OCI-LY3 (cell line): ENCODE measurements around the gene PRPF38A.

ENCODE experiments used
- H2AFZ ChIP-seq: fragments of 200-600, 300-600 bp; shearing (Covaris generic); 2 replicates; pipeline ENCODE4 v1.6.0; 2014; ENCODE audit warnings: antibody characterized with exemption, low read depth, low read length
- H3K27ac ChIP-seq: fragments of 200-600, 300-600 bp; sonication (generic); 2 replicates; pipeline ENCODE4 v1.5.1; 2014; ENCODE audit warnings: mild to moderate bottlenecking, low read length, moderate library complexity, mixed read lengths
- H3K27me3 ChIP-seq: fragments of 200-600, 300-600 bp; sonication (generic); 2 replicates; pipeline ENCODE4 v1.6.1; 2014; ENCODE audit warnings: low read depth, low read length, mixed read lengths
- H3K36me3 ChIP-seq: fragments of 200-600, 300-600 bp; sonication (generic); replicated peaks from 2 replicates; pipeline ENCODE3; 2014; ENCODE audit warnings: low read depth, low read length, mixed read lengths
- H3K4me1 ChIP-seq: fragments of 300-600, 200-600 bp; sonication (generic); 2 replicates; pipeline ENCODE4 v1.6.1; 2014; ENCODE audit warnings: low read length, mixed read lengths
- H3K4me2 ChIP-seq: fragments of 200-600, 300-600 bp; sonication (generic); 2 replicates; pipeline ENCODE4 v1.6.1; 2014; ENCODE audit warnings: low read length, mixed read lengths
- H3K4me3 ChIP-seq: fragments of 300-600, 200-600 bp; sonication (generic); 2 replicates; pipeline ENCODE4 v1.5.1; 2014; ENCODE audit warnings: antibody characterized with exemption, mild to moderate bottlenecking, low read length, moderate library complexity
- H3K79me2 ChIP-seq: fragments of 300-600, 200-600 bp; shearing (Covaris generic); 2 replicates; pipeline ENCODE4 v1.6.1; 2014; ENCODE audit warnings: mild to moderate bottlenecking, low read length, mixed read lengths
- H3K9ac ChIP-seq: fragments of 300-600, 200-600 bp; shearing (Covaris generic); 2 replicates; pipeline ENCODE4 v1.6.0; 2014; ENCODE audit warnings: mild to moderate bottlenecking, low read length, moderate library complexity
- H3K9me3 ChIP-seq: fragments of 200-600, 300-600 bp; shearing (Covaris generic); 2 replicates; pipeline ENCODE4 v1.6.1; 2014; ENCODE audit warnings: low read length, mixed read lengths; ENCODE audit not compliant: insufficient read depth
- H4K20me1 ChIP-seq: fragments of 200-600, 300-600 bp; sonication (generic); 2 replicates; pipeline ENCODE4 v1.6.1; 2016; ENCODE audit warnings: low read length, mixed read lengths; ENCODE audit not compliant: insufficient read depth
- CTCF ChIP-seq: fragments of 200-600, 300-600 bp; sonication (generic); IDR thresholded peaks from 2 replicates; pipeline ENCODE4 v1.5.1; 2014; ENCODE audit warnings: antibody characterized with exemption, low read length, low read depth
- EZH2phosphoT487 ChIP-seq: fragments of 200-600 bp; shearing (Covaris generic); IDR thresholded peaks from 2 replicates; pipeline ENCODE4 v1.6.1; 2018; ENCODE audit warnings: antibody characterized with exemption, mixed run types, low read depth

Gene PRPF38A

GRCh38 chr1:52454127-52454526 is 49.7 kb downstream of the PRPF38A start:
- H3K79me2 ChIP-seq = no peaks in the 10 kb centered on the region
- no peak overlapping the region for H3K4me2 ChIP-seq
- no peaks in the 10 kb centered on the region for H3K9me3 ChIP-seq
- H3K4me3 ChIP-seq = no peak overlapping the region
- H3K9ac ChIP-seq = no peak overlapping the region
- no peaks in the 10 kb centered on the region for H3K27me3 ChIP-seq
- peaks cover 3% of the 10 kb centered on the region for H3K36me3 ChIP-seq
- H3K27ac ChIP-seq = no peak overlapping the region
- no peaks in the 10 kb centered on the region for H4K20me1 ChIP-seq
- H3K4me1 ChIP-seq = peaks cover 5% of the 10 kb centered on the region
- H2AFZ ChIP-seq = no peak overlapping the region
- TF ChIP-seq EZH2phosphoT487 (no peak), CTCF (no peak)

GRCh38 chr1:52454779-52455178 is 50.4 kb downstream of the PRPF38A start:
- H3K27ac ChIP-seq = no peak overlapping the region

GRCh38 chr1:52455686-52456085 is 51.3 kb downstream of the PRPF38A start:
- Histone ChIP-seq H3K4me2 (no peak overlapping the region), H3K27me3 (no peaks in the 10 kb centered on the region), H4K20me1 (no peaks in the 10 kb centered on the region), H2AFZ (no peak overlapping the region), H3K9me3 (no peaks in the 10 kb centered on the region), H3K4me3 (no peak overlapping the region), H3K9ac (no peak overlapping the region), H3K27ac (no peak overlapping the region), H3K4me1 (peaks cover 5% of the 10 kb centered on the region), H3K36me3 (peaks cover 3% of the 10 kb centered on the region), H3K79me2 (no peaks in the 10 kb centered on the region)
- TF ChIP-seq CTCF = no peak
- no peak for TF ChIP-seq EZH2phosphoT487

More at GRCh38 chr1:52454779-52455178, 50.4 kb downstream of the PRPF38A start:
- Histone ChIP-seq H3K4me3 (no peak overlapping the region), H3K27me3 (no peaks in the 10 kb centered on the region), H3K79me2 (no peaks in the 10 kb centered on the region), H3K4me1 (peaks cover 5% of the 10 kb centered on the region), H3K36me3 (peaks cover 3% of the 10 kb centered on the region), H3K9ac (no peak overlapping the region), H4K20me1 (no peaks in the 10 kb centered on the region), H2AFZ (no peak overlapping the region), H3K4me2 (no peak overlapping the region), H3K9me3 (no peaks in the 10 kb centered on the region)
- TF ChIP-seq EZH2phosphoT487 = no peak
- no peak for TF ChIP-seq CTCF

- H3K27ac ChIP-seq = no peak overlapping the region
- no peak overlapping the region for H3K4me3 ChIP-seq
- no peaks in the 10 kb centered on the region for H3K27me3 ChIP-seq
- no peaks in the 10 kb centered on the region for H3K79me2 ChIP-seq
- no peaks in the 10 kb centered on the region for H4K20me1 ChIP-seq
- peaks cover 5% of the 10 kb centered on the region for H3K4me1 ChIP-seq
- no peak overlapping the region for H3K4me2 ChIP-seq
- TF ChIP-seq CTCF (no peak), EZH2phosphoT487 (no peak)
- no peak overlapping the region for H2AFZ ChIP-seq
- peaks cover 2% of the 10 kb centered on the region for H3K36me3 ChIP-seq
- no peak overlapping the region for H3K9ac ChIP-seq
- H3K9me3 ChIP-seq = no peaks in the 10 kb centered on the region
Observed at GRCh38 chr1:52460694-52461093, 56.3 kb downstream of the PRPF38A start.
